Fibroblast of lung (primary cell): ENCODE results near the gene MACROD2.

ENCODE experiments used
- CTCF ChIP-seq, 2 donors: IDR thresholded peaks in 1 of 2; conservative IDR thresholded peaks in 1 of 2; 1 replicate in 1 of 2; 2 replicates in 1 of 2; pipeline ENCODE4 v1.5.1; 2011 to 2012; ENCODE audit warnings: low read length in 2 of 2, control low read depth in 1 of 2, inconsistent platforms in 1 of 2, low read depth in 1 of 2, mild to moderate bottlenecking in 1 of 2
- EZH2 ChIP-seq: IDR thresholded peaks from 2 replicates; pipeline ENCODE4 v1.5.1; 2012; ENCODE audit warnings: low read length, control low read depth, mild to moderate bottlenecking; ENCODE audit errors: missing control alignments

- TF ChIP-seq CTCF (conservative IDR thresholded peaks at IDR 0.05 in 1 of 2, IDR thresholded peaks at IDR 0.05 in 1 of 2; ENCODE audit: low read depth in 1 of 2, low read length in 2 of 2) (no peak), EZH2 (no peak)
Observed at GRCh38 chr20:14953736-14954135, 958.4 kb downstream of the MACROD2 start.
